CD14-positive monocyte (primary cell): Measurements from ENCODE around the gene MIDN. TPM values are rescaled to one million over a fixed set of nuclear protein-coding genes. Genes with fewer than 3 reads are reported as not detected.

Source experiments
- DNase-seq, 3 donors: peaks; one replicate each; pipeline ENCODE4 v3.0.0-alpha.2; 2011 to 2022
- H2AFZ ChIP-seq: 2 replicates; pipeline ENCODE4 v1.6.0; 2012; ENCODE audit warnings: mild to moderate bottlenecking, low read depth, low read length, inconsistent platforms; ENCODE audit not compliant: insufficient read depth, poor library complexity, severe bottlenecking
- H3K27ac ChIP-seq, 2 donors: 1 replicate in 1 of 2; 2 replicates in 1 of 2; pipeline ENCODE4 v1.5.1; 2012 to 2013; ENCODE audit warnings: low read length in 2 of 2, control low read depth in 1 of 2, inconsistent platforms in 1 of 2, low read depth in 1 of 2, mild to moderate bottlenecking in 1 of 2
- H3K27me3 ChIP-seq, 2 donors: one replicate each; pipeline versions ENCODE4 v1.6.0 to v1.6.1; 2011 to 2013; ENCODE audit warnings: low read length in 2 of 2; ENCODE audit not compliant: control insufficient read depth in 2 of 2, insufficient read depth in 2 of 2
- H3K36me3 ChIP-seq, 2 donors: replicated peaks in 1 of 2; 1 replicate in 1 of 2; 2 replicates in 1 of 2; pipeline versions ENCODE4 v1.5.1 to v1.6.1; 2012 to 2013; ENCODE audit warnings: low read length in 2 of 2, control low read depth in 1 of 2, inconsistent platforms in 1 of 2, mild to moderate bottlenecking in 1 of 2; ENCODE audit not compliant: insufficient read depth in 2 of 2, control insufficient read depth in 1 of 2
- H3K4me1 ChIP-seq, 2 donors: 1 replicate in 1 of 2; 2 replicates in 1 of 2; pipeline versions ENCODE4 v1.5.1 to v1.6.1; 2012 to 2013; ENCODE audit warnings: low read length in 2 of 2, control low read depth in 1 of 2, inconsistent platforms in 1 of 2, mild to moderate bottlenecking in 1 of 2, moderate library complexity in 1 of 2; ENCODE audit not compliant: insufficient read depth in 2 of 2, control insufficient read depth in 1 of 2
- H3K4me2 ChIP-seq: replicated peaks from 2 replicates; pipeline ENCODE3; 2012; ENCODE audit warnings: low read length, moderate library complexity, mild to moderate bottlenecking; ENCODE audit not compliant: poor library complexity, severe bottlenecking; ENCODE audit errors: extremely low read depth
- H3K4me3 ChIP-seq, 3 experiments: fragments of 200-600 bp in 1 of 3; sonication (generic) in 1 of 3; replicated peaks in 1 of 3; 1 replicate in 2 of 3; 2 replicates in 1 of 3; pipeline ENCODE4 v1.5.1; 2011 to 2013; ENCODE audit warnings: low read length in 3 of 3, mild to moderate bottlenecking in 3 of 3, control low read depth in 2 of 3, low read depth in 2 of 3, inconsistent platforms in 1 of 3, moderate library complexity in 1 of 3
- H3K79me2 ChIP-seq: 2 replicates; pipeline ENCODE4 v1.6.0; 2012; ENCODE audit warnings: mild to moderate bottlenecking, control low read depth, inconsistent platforms, low read length, moderate library complexity; ENCODE audit not compliant: insufficient read depth
- H3K9ac ChIP-seq: 2 replicates; pipeline ENCODE4 v1.6.0; 2017; ENCODE audit warnings: low read length, mild to moderate bottlenecking; ENCODE audit not compliant: insufficient read depth, poor library complexity, severe bottlenecking
- H3K9me3 ChIP-seq, 2 donors: replicated peaks in 1 of 2; 1 replicate in 1 of 2; 2 replicates in 1 of 2; pipeline versions ENCODE4 v1.5.1 to v1.6.1; 2012 to 2013; ENCODE audit warnings: low read length in 2 of 2, control low read depth in 1 of 2; ENCODE audit not compliant: control insufficient read depth in 1 of 2, insufficient read depth in 1 of 2
- H4K20me1 ChIP-seq: 2 replicates; pipeline ENCODE4 v1.6.0; 2012; ENCODE audit warnings: mild to moderate bottlenecking, low read length, control low read depth, moderate library complexity; ENCODE audit not compliant: insufficient read depth
- H3K27ac Mint-ChIP-seq, 7 donors: one replicate each; pipeline ENCODE4 v1.8.0; 2020; ENCODE audit warnings: mild to moderate bottlenecking in 7 of 7, mixed read lengths in 7 of 7, moderate library complexity in 6 of 7, inconsistent platforms in 2 of 7
- H3K27me3 Mint-ChIP-seq, 3 donors: one replicate each; pipeline ENCODE4 v1.8.0; 2021 to 2022; ENCODE audit warnings: low read depth in 3 of 3, mild to moderate bottlenecking in 3 of 3, mixed read lengths in 3 of 3, moderate library complexity in 3 of 3, inconsistent platforms in 1 of 3
- H3K36me3 Mint-ChIP-seq, 2 donors: one replicate each; pipeline ENCODE4 v1.8.0; 2020; ENCODE audit warnings: mixed read lengths in 2 of 2, inconsistent platforms in 1 of 2, mild to moderate bottlenecking in 1 of 2
- H3K4me1 Mint-ChIP-seq: one replicate; pipeline ENCODE4 v1.8.0; 2020; ENCODE audit warnings: mild to moderate bottlenecking, mixed read lengths
- H3K4me3 Mint-ChIP-seq, 2 donors: one replicate each; pipeline ENCODE4 v1.8.0; 2020; ENCODE audit warnings: mild to moderate bottlenecking in 2 of 2, mixed read lengths in 2 of 2, moderate library complexity in 1 of 2
- H3K9me3 Mint-ChIP-seq, 7 donors: one replicate each; pipeline ENCODE4 v1.8.0; 2020 to 2022; ENCODE audit warnings: mixed read lengths in 7 of 7, mild to moderate bottlenecking in 6 of 7, moderate library complexity in 6 of 7, inconsistent platforms in 2 of 7
- WGBS: methylation state at CpG from one replicate; pipeline ENCODE4 v1.1.5; 2013; ENCODE audit warnings: missing lambda C conversion rate; ENCODE audit not compliant: insufficient coverage; 5-methylcytosine and 5-hydroxymethylcytosine counted together
- intact Hi-C, 2 donors: fragments of 100-400 bp; cut with micrococcal nuclease; formaldehyde crosslinking; loops; one replicate each; pipeline versions ENCODE4 v1.15.0 to v1.15.1; 2023
- polyA plus RNA-seq, 3 donors: library from polyadenylated mRNA; depleted of rRNA in 1 of 3; unstranded in 2 of 3; stranded (reverse) in 1 of 3; fragments of 300-500 nt in 2 of 3; fragments of >200 nt in 1 of 3; fragmentation: Illumina TruSeq in 2 of 3; gene quantifications; 1 replicate in 2 of 3; 2 replicates in 1 of 3; pipeline ENCODE4 v1.2.3, GENCODE V29; 2012 to 2021
- TF ChIP-seq, protein P1 (sequence below): fragments of 200-600 bp; IDR thresholded peaks from one replicate; pipeline ENCODE4 v1.8.0; 2022; ENCODE audit warnings: antibody characterized with exemption, mild to moderate bottlenecking

MIDN gene
- polyA plus RNA-seq, 3 donors = 5.6 to 301 (median 11.0) TPM

DNA sequence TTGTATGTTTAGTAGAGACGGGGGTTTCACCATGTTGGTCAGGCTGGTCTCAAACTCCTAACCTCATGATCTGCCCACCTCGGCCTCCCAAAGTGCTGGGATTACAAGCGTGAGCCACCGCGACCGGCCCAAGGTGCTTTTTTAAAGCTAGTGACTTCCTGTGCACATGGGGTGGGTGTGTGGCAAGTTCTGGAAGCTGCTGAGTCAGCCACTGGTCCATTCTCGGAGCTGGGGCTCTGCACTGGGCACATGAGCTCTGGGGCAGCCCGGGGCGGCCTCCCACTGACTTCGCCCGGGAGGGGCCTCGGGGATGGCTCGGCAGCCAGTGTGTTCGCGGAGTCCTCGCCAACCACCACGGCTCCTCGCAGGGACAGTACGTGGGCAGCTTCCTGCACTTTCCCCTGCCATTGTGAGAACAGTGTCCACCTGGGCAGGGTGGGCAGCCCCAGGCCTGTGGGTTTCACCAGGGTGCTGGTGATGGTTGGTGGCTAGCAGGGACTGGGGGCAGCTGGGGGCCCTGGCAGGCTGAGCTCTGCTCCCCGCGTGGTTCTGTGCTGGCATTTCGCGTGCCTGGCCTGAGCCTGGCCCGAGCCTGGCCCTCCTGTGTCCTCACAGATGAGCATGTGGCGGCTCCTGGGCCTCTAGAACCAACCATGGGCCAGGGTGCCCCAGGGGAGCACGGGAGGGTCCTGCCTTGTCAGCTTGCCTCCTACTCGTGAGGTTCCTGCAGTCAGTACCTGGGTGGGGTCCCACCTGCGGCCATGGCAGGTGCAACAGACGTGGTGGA, 22.8 kb upstream of the MIDN start:
- no peaks in the 10 kb centered on the region for H3K27me3 ChIP-seq
- no peak overlapping the region for H3K9ac ChIP-seq
- peaks cover 0 to 2% (median 0%) of the 10 kb centered on the region in 3 donors for H3K27me3 Mint-ChIP-seq
- H3K4me1 Mint-ChIP-seq = no peaks in the 10 kb centered on the region
- peaks cover 59% of the 10 kb centered on the region for H4K20me1 ChIP-seq
- H3K4me3 ChIP-seq = no peak overlapping the region
- peak overlapping the region in 1 of 7 donors; percentile 43 for H3K27ac Mint-ChIP-seq
- H3K9me3 Mint-ChIP-seq = peaks cover 0 to 10% (median 3%) of the 10 kb centered on the region in 7 donors
- TF ChIP-seq, protein P1, sequence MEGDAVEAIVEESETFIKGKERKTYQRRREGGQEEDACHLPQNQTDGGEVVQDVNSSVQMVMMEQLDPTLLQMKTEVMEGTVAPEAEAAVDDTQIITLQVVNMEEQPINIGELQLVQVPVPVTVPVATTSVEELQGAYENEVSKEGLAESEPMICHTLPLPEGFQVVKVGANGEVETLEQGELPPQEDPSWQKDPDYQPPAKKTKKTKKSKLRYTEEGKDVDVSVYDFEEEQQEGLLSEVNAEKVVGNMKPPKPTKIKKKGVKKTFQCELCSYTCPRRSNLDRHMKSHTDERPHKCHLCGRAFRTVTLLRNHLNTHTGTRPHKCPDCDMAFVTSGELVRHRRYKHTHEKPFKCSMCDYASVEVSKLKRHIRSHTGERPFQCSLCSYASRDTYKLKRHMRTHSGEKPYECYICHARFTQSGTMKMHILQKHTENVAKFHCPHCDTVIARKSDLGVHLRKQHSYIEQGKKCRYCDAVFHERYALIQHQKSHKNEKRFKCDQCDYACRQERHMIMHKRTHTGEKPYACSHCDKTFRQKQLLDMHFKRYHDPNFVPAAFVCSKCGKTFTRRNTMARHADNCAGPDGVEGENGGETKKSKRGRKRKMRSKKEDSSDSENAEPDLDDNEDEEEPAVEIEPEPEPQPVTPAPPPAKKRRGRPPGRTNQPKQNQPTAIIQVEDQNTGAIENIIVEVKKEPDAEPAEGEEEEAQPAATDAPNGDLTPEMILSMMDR = no peak
- H3K36me3 Mint-ChIP-seq = peaks cover 17 to 34% of the 10 kb centered on the region in 2 donors
- intact Hi-C loops = no loop called here
- no peak for DNase-seq
- H3K4me3 Mint-ChIP-seq = no peak overlapping the region
- peaks cover 45 to 71% of the 10 kb centered on the region in 2 donors for H3K36me3 ChIP-seq
- no peaks in the 10 kb centered on the region for H3K9me3 ChIP-seq
- H3K4me2 ChIP-seq = no peak overlapping the region
- no peaks in the 10 kb centered on the region for H3K4me1 ChIP-seq
- no peaks in the 10 kb centered on the region for H3K79me2 ChIP-seq
- no peak overlapping the region for H3K27ac ChIP-seq
- no peak overlapping the region for H2AFZ ChIP-seq
- 80% methylated on average over 26 of the region's 29 CpGs for WGBS

DNA sequence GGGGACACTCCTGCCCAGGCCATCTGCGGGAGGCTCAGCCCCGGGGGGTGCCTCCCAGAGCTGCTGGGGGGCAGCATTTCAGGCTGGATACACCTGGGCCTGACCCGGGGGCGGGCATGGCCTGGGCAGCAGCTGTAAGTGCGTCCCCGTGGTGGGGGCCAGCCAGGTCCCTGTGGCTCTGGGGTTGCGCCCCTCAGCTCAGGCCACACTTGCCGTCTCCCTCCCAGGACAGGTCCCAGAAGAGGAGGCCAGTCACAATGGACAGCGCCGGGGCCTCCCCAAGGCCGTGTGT, 22.2 kb upstream of the MIDN start:
- no peak overlapping the region for H3K27ac Mint-ChIP-seq
- 97% methylated on average over 11 of the region's 11 CpGs for WGBS
- peaks cover 0 to 2% (median 0%) of the 10 kb centered on the region in 3 donors for H3K27me3 Mint-ChIP-seq
- H3K9me3 Mint-ChIP-seq = peaks cover 0 to 10% (median 3%) of the 10 kb centered on the region in 7 donors
- no peak overlapping the region for H3K4me2 ChIP-seq
- H3K27me3 ChIP-seq = no peaks in the 10 kb centered on the region
- H3K27ac ChIP-seq = no peak overlapping the region
- H3K79me2 ChIP-seq = no peaks in the 10 kb centered on the region
- intact Hi-C loops = no loop called here
- H3K4me1 ChIP-seq = no peaks in the 10 kb centered on the region
- H3K4me1 Mint-ChIP-seq = no peaks in the 10 kb centered on the region
- no peak overlapping the region for H3K9ac ChIP-seq
- H3K9me3 ChIP-seq = no peaks in the 10 kb centered on the region
- H3K4me3 Mint-ChIP-seq = no peak overlapping the region
- TF ChIP-seq, protein P1 = no peak
- no peak for DNase-seq
- H3K4me3 ChIP-seq = no peak overlapping the region
- H2AFZ ChIP-seq = no peak overlapping the region
- peaks cover 39 to 65% of the 10 kb centered on the region in 2 donors for H3K36me3 ChIP-seq
- H3K36me3 Mint-ChIP-seq = peaks cover 12 to 28% of the 10 kb centered on the region in 2 donors
- peaks cover 54% of the 10 kb centered on the region for H4K20me1 ChIP-seq
